ENCODE data around the gene SPATA2.
"Not testable (repeated sequence)": the region's sequence is repeated elsewhere in the genome, so short reads cannot be mapped to it uniquely, and the experiment has no call there.

SPATA2 gene, protein sequence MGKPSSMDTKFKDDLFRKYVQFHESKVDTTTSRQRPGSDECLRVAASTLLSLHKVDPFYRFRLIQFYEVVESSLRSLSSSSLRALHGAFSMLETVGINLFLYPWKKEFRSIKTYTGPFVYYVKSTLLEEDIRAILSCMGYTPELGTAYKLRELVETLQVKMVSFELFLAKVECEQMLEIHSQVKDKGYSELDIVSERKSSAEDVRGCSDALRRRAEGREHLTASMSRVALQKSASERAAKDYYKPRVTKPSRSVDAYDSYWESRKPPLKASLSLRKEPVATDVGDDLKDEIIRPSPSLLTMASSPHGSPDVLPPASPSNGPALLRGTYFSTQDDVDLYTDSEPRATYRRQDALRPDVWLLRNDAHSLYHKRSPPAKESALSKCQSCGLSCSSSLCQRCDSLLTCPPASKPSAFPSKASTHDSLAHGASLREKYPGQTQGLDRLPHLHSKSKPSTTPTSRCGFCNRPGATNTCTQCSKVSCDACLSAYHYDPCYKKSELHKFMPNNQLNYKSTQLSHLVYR
- total RNA-seq: 19.9 to 35.2 reads per million in 2 donors

DNA sequence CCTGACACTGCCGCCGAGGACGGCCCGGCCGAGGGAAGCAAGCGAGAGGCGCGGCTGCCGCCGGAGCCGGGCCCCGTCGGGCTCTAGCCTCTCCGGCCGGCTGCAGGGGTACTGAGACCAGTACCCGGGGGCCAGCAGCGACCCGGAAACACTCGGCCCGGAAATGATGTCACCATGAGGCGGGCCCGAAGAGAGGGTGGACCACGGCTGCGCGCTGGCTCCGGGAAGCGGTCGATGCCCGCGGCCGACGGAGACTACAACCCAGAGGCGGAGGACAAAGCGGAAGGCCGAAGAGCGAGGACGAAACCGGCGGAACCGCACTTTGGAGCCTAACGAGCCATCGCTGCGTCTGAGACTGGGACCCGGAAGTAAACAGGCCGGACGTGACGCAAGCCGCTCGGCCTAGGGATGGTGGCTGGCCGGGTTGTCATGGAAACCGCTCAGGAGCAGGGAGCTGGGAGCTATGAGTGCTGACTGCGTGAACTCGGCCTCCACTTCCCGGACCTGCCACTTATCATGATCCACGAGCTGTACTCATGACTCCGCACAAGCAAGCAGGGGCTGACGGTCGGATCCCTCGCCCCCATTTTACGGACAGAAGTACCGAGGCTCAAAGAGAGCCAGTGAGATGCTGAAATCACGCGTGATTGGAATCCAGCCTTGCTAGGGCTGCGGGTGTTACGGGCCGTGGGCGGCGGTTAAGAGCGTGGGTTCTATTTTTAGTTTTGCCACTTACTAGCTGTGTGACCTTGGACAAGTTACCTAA is at the start of gene SPATA2:
Gene SPATA2 (minus strand): TSS at position 150 of the 766 bp plus-strand sequence. CDS start 7,039 bp downstream, outside the sequence.
- peak; percentile 81 to 95 (median 91) for DNase-seq

DNA sequence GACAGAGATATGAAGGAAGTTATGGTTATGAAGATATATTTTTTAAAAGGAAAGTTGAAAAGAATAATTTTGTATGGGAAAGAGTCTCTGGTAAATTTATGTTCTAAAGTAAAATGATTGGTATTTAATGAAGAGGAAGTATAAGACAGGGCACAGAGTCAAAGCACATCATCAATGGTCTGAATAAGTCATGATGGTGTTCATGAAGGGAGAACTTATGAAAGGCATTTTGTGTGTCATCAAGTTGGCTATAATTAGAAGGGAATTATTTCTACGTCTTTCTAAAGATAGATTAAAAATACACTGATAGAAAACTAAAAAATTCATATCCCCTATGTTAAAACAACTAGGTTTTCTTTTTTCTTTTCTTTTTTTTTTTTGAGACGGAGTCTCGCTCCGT is 46.1 kb upstream of the SPATA2 start:
- no peak for DNase-seq

DNA sequence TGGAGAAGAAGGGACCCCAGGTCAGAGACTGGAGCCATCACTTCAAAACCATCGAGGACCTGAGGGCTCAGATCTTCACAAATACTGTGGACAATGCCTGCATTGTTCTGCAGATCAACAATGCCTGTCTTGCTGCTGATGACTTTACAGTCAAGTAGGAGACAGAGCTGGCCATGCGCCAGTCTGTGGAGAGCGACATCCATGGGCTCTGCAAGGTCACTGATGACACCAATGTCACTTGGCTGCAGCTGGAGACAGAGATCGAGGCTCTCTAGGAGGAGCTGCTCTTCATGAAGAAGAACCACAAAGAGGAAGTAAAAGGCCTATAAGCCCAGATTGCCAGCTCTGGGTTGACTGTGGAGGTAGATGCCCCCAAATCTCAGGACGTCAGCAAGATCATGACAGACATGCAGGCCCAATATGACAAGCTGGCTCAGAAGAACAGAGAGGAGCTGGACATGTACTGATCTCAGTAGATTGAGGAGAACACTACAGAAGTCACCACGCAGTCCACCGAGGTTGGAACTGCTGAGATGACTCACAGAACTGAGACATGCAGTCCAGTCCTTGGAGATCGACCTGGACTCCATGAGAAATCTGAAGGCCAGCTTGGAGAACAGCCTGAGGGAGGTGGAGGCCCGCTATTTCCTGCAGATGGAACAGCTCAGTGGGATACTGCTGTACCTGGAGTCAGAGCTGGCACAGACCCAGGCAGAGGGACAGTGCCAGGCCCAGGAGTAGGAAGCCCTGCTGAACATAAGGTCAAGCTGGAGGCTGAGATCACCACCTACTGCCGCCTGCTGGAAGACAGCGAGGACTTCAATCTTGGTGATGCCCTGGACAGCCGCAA is 42.0 kb upstream of the SPATA2 start:
- DNase-seq: peak in 1 of 5 experiments; percentile 18

DNA sequence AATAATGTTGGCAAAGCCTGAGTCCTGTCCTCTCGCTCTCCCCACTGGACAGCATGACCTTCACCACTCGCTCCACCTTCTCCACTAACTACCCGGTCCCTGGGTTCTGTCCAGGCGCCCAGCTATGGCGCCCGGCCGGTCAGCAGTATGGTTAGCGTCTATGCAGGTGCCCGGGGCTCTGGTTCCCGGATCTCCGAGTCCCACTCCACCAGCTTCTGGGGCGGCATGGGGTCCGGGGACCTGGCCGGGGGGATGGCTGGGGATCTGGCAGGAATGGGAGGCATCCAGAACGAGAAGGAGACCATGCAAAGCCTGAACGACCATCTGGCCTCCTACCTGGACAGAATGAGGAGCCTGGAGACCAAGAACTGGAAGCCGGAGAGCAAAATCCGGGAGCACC is 41.4 kb upstream of the SPATA2 start:
- DNase-seq: no peak

DNA sequence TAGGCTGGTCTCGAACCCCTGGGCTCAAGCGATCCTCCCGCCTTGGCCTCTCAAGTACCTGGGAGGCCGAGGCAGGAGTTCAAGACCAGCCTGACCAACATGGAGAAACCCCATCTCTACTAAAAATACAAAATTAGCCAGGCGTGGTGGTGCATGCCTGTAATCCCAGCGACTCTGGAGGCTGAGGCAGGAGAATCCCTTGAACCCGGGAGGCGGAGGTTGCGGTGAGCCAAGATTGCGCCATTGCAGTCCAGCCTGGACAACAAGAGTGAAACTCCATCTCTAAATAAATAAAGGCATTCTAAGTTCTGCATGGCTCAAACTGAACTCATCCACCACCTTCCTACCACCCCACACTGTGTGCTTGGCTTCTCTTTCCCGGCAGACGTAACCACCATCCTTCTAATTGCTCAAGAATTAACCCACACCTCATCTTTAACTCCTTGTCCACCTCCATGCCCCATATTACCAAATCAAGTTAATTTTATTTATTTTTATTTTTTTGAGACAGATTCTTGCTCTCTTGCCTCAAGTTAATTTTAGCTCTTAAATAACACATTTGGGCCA is 40.6 kb upstream of the SPATA2 start:
- DNase-seq: not testable (repeated sequence)

DNA sequence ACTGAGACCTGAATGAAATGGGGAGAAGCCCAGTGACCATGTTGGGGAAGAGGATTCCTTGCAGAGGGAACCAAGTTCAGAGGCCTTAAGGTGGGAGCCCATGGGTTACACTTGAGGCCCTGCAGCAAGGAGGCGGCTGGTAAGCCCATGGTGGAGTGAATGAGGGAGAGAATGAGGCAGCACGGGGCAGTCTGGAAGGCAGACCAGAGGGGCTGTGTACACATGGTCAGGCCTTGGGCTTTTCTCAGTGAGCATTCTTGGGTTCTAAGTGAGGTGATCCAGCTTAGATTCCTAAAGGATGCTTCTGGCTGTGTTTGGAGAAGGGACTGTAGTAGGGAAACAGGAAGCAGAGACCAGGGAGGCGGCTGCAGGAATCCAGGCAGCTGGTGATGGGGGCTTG is 39.8 kb upstream of the SPATA2 start:
- no peak for DNase-seq

DNA sequence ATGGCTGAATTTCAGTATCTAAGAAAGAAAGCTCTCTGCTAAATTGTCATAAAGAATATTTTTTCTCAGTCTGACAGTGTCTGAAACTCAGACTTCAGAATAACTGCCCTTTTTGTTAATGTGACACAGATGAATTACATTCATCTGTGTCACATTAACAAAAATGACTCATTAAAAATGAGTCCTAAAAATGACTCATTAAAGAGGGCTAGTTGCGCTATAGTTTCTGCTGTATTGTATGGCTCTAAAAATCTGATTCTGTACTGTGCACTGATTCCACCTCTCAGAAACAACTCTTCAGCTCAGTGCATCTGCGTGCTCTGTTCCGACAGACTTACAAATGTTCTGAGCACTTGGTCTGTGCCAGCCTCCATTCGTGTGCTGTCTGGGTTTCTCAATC is 35.8 kb upstream of the SPATA2 start:
- DNase-seq: peak in 1 of 5 experiments; percentile 10

DNA sequence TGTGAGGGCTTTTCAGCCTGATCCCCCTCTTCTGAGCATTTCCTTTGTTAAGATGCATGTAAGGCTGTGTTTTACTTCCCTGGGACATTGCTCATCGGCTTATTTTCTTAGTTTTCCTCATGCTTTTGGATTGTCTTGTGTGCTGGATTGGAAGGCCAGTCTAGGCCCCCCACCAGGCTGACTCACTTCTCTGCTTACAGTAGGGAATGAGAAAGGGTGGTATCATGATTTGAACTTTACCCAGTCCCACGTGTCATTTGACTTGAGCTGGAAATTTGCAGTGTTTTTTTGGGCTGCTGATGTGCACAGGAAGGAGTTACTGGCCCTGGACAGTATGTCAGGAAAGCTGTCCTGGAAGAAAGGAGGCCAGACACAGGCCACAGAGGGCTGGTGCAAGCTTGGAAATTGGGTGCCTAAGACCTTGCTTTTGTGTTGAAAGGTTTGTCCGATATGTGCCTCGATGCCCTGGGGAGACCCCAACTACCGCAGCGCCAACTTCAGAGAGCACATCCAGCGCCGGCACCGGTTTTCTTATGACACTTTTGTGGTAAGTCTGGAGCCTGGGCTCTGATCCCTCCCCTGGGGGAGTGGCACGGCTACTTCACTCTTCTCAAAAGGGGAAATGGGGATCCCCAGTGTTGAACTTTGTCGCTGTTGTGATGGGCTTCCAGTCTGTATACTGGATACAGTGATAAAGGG is 33.6 kb upstream of the SPATA2 start:
- DNase-seq: no peak

DNA sequence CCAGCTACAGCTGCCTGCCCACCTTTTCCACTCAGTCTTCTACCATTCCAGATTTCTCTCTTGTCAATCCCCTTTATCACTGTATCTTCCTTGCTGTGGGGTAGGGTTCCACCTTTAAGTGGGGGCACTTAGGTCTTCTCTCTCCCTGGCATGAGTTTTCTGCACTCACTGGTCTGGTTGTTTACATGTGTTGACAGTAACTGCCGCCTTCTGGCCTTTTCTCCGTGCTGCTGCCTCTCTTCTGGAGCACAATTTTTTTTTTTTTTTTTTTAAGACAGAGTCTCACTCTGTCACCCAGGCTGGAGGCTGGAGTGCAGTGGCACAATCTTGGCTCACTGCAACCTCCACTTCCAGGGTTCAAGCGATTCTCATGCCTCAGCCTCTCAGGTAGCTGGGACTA is 32.8 kb upstream of the SPATA2 start:
- DNase-seq: no peak

DNA sequence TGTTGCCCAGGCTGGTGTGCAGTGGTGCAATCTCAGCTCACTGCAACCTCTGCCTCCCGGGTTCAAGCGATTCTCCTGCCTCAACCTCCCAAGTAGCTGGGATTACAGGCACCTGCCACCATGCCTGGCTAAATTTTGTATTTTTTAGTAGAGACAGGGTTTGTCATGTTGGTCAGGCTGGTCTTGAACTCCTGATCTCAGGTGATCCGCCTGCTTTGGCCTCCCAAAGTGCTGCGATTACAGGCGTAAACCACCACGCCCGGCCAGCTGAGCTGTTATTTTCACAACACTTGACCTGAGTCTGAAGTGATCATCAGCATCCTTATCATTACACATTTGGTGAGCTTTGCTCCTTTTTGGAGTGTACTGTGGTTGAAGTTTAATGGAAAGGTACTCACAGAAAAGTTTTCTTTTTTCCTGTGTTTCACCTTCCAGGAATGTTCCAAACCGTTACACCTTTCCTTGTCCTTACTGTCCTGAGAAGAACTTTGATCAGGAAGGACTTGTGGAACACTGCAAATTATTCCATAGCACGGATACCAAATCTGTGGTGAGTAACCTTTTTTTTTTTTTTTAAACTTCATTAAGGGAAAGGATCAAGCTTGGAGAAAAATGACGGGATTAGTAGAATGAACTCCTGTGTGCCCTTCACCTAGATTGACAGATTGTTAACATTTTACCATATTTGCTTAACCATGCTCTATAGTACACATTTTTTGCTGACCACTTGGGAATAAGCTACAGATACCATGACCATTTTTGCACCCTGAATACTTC is 30.6 kb upstream of the SPATA2 start:
- DNase-seq: no peak

DNA sequence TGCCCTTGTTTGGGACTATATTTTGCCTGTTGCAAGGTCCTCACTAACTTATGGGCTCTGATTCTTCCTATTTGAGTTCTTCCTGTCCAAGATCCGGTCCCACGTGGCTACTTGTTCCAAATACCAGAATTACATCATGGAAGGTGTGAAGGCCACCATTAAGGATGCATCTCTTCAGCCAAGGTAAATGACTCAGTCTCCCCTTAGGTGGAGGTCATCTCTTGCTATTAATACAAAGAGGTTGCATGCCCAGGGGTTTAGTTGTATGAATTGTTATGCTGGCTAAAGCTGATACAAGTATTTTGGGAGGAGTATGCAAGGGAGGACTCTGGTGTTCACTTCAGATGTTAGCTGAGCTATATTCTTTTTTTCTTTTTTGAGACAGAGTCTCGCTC is 30.0 kb upstream of the SPATA2 start:
- no peak for DNase-seq

DNA sequence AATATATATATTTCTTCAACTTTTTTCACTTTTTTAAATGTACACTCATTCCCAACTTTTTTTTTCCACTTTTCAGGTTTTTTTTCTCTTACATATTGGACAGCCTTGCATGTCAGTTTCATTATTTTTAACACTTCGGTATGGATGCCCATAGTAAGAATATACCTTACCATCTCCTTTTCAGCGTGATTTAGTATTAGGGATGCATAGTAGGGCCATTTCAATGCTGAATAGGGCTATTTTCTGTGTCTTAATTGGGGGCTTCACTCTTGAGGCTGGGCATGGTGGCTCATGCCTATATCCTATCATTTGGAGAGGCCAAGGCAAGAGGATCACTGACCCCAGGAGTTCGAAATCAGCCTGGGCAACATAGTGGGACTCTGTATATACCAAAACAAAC is 27.6 kb upstream of the SPATA2 start:
- DNase-seq: no peak

DNA sequence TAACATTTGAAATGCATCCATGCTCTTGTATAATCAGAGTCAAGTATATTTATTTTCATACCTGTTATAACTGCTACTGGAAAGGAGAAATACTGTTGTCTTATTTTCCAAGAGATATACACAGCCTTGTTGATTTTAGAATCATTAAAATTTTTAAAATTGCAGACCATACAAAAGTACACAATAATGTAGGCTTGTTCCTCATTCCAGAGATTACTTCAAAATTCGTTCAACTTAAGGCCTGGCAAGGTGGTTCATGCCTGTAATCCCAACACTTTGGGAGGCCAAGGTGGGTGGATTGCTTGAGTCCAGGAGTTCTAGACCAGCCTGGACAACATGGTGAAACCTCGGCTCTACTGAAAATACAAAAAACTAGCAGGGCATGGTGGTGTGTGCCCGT is 27.0 kb upstream of the SPATA2 start:
- DNase-seq: no peak

DNA sequence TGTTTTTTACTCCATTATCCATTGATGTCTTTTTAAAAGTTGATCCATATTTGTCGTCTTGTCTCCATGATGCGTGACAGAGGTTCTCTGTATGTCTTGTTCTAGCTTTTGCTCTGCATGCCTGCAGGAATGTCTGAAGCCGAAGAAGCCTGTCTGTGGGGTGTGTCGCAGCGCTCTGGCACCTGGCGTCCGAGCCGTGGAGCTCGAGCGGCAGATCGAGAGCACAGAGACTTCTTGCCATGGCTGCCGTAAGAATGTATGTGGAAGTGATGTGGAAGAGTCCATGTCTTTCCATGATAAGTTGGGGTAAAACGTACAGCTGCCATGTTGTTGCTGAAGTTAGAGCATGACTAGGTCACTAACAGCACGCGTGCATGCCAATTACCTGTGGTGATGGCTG is 26.1 kb upstream of the SPATA2 start:
- no peak for DNase-seq

DNA sequence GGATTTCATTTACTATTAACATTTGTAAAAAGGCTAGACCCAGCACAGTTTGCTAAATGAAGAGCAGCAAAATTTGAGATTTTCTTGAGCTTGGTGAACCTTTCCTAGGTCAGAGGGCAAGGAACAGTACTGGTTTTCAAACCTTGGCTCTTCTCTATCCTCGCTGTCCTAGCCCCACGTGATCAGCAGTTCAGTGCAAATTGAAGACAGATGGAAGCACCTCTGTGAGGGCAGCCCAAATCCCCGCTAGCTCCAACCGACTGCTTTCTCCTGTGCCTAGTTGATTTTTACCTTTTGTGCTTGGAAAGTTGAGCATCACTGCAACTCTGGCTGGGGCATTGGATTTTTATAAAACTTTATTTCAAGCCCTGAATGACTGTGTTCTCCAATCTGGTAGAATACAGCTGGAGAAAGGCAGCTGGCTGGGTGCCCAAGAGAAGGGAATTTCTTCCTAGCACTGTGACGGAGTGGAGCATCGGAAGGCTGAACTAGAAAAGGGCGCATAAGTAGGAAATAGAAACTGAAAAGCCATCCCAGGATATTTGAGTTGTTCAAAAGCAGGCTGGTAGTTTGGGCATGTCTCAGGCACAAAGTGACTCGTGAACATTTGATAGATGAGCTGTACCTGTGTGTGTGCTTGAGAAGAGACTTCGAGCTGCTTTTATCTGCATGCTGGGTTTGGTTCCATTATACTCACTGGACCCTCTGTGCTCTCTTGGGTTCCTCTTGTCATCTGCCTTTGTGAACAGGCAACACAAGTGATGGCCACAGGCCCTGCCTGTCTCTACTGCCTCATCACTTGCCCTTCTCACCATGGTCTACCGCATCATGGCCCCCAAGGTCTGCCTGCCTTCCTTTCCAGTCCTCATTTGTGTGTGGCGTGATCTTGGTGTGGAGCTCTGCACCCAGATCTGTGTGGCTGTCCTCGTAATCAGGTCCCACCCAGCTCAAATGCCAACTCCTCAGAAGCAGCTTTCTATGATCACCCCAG is 23.1 kb upstream of the SPATA2 start:
- DNase-seq: no peak

DNA sequence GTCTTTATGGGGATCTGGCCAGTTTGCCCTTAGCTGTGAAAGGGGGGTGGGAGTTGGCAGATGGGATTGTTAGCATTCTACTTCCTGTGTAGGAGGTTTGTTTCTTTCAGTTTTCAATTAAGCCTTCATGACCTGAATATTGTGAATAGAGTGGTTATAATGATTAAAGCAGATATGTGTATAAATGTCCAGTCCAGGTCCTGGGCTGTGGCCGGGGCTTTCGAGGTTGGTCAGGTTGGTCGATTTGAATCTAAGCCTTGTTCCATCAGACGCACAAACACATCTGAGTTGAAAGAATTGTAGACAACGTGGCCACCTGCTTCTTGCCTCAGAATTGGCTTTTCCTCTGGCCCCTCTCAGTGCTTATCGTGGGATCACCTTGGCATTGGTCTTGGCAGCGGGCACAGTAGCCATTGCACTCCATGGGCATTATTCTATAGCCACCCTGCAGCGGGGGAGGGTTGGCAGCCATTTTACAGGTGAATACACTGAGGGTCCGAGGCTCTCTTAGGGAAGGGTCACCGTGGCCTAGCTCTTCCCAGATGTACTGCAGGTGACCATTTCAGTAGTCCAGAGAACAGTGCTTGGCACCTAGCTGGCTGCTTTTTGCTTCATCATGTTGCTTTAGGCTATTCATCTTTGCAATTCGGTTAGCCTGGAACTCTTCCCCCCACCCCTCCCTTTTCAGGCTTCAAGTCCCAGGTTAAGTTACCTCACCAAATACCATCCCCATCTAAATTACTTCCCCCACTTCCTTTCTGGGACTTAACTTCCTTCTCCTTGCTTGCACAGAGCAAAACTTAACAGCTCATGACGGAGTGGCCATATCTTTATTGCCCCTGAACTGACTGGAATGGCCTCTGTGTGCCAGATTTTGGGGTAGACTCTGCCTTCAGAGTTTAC is 21.9 kb upstream of the SPATA2 start:
- no peak for DNase-seq

DNA sequence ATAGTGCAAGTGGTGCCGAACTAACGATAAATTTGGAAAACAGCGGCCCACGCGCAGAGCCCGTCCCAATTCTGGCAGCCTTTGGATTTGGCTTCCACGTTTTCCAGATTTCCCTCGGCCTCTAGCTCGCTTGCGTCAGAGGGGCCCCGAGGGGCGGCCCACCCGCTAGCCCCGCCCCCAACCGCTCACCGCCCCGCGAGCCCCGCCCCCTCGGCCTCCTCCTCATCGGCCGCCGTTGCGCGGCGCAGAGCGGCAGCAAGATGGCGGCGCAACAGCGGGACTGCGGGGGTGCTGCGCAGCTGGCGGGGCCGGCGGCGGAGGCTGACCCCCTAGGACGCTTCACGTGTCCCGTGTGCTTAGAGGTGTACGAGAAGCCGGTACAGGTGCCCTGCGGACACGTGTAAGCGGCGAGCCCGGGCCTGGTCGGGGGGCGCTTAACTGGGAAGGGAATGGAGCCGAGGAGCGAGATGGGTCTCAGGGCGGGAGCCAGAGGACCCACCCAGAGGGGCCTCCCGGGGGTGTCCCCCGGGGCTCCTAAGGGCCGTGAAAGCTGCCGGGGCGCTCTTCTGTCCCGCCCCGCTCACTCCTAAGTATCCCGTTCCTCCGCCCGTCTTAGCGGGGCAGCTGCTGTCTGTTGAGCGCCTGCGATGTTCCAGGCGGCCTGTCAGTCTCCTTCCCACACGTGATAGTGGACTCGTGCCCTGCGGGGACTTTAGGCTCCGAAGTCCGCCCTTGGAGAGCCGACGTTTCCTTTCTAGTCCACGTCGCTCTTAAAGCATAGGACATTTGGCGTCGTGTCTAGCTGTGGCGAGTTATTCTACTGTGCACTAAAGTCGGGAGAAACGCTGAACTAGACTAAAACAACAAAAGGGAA is 21.1 kb upstream of the SPATA2 start, which contains the start of gene RNF114:
Gene RNF114 (plus strand): TSS at position 245 of the 874 bp plus-strand sequence. CDS start 16 bp downstream, at position 261.
- DNase-seq: peak; percentile 75 to 92 (median 89)
